Measurements from ENCODE around the gene RABAC1. TPM values are rescaled to one million over a fixed set of nuclear protein-coding genes. Genes with fewer than 3 reads are reported as not detected.

Gene RABAC1
- total RNA-seq, 1 donor from 2014 or later = 257 TPM

GRCh38 chr19:41999071-41999877 is 40.2 kb upstream of the RABAC1 start:
- Histone ChIP-seq H3K27me3 (ENCODE audit: insufficient read depth, low read length) (peaks cover 45% of the 10 kb centered on the region), H3K4me1 (ENCODE audit: insufficient read depth, low read length) (no peaks in the 10 kb centered on the region)

DNA sequence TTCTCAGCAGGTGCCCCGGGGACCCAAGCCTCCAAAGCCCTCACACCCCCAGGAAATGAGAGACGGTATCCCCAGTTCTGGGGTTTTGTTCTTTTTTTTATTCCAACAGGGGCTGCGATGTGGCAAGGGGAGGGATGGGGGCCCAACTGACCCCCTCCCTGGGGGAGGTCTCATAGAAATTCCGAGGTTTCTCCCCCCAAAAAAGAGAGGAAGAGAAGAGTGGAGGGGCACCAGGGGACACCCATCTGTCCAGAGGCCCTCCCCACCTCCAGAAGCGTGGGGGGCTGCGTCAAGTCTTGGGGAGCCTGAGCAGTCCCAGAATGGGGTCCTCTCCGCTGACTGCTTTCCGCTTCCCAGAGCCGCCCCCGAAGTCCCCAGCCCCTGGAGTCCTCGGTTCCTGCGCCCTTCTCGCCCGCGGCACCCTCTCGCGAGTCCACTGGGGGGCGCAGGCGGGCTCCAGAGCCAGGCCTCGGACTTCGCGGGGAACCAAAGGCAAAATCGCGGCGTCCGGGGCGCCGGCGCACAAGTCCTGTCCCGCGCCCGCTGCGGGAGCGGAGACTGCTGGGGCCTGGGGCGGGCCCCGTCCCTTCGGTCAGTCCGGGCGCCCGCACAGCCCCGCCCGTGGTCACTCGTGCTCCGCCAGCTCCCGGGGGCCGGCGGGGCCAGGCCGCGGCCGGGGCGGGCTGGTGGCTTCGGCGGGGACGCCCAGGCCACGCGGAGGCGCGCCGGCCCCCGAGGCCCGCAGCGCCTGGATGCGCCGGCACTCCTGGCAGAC is 39.3 kb upstream of the RABAC1 start:
- Histone ChIP-seq H3K4me3 (ENCODE audit: insufficient read depth, low read depth, low read length) (peak overlapping the region; percentile 17), H3K79me2 (ENCODE audit: insufficient read depth, low read length) (no peaks in the 10 kb centered on the region), H3K27me3 (ENCODE audit: insufficient read depth, low read length) (peaks cover 46% of the 10 kb centered on the region), H3K4me1 (ENCODE audit: insufficient read depth, low read length) (no peaks in the 10 kb centered on the region), H4K20me1 (ENCODE audit: insufficient read depth, low read length) (peaks cover 13% of the 10 kb centered on the region), H3K9ac (ENCODE audit: low read length) (no peak overlapping the region), H3K36me3 (ENCODE audit: insufficient read depth, low read length) (no peaks in the 10 kb centered on the region), H3K4me2 (ENCODE audit: low read length) (peak overlapping the region; percentile 58), H2AFZ (ENCODE audit: low read depth, low read length) (no peak overlapping the region), H3K27ac (ENCODE audit: low read depth, low read length) (no peak overlapping the region), H3K9me3 (ENCODE audit: insufficient read depth, low read depth, low read length) (no peaks in the 10 kb centered on the region)
- peaks cover 7% of the 10 kb centered on the region for H3K4me1 Mint-ChIP-seq (ENCODE audit: low read depth, unreplicated experiment)
- DNase-seq (ENCODE audit: low read depth) (no peak), FAIRE-seq (no peak)
- H3K36me3 Mint-ChIP-seq (ENCODE audit: low read depth, unreplicated experiment) = peaks cover 15% of the 10 kb centered on the region
- H3K9me3 Mint-ChIP-seq (ENCODE audit: unreplicated experiment) = peaks cover 13% of the 10 kb centered on the region
- H3K27me3 Mint-ChIP-seq (ENCODE audit: low read depth, unreplicated experiment) = peaks cover 77% of the 10 kb centered on the region
- peak overlapping the region; percentile 40 for H3K4me3 Mint-ChIP-seq (ENCODE audit: unreplicated experiment)
- TF ChIP-seq EZH2 (IDR thresholded peaks at IDR 0.05; ENCODE audit: insufficient read depth, low read length) = peak; percentile 20
- peak; percentile 19 for TF ChIP-seq CTCF (IDR thresholded peaks at IDR 0.05; ENCODE audit: insufficient read depth, low read depth, low read length)
- no peak overlapping the region for H3K27ac Mint-ChIP-seq (ENCODE audit: unreplicated experiment)

More at GRCh38 chr19:41999071-41999877, 40.2 kb upstream of the RABAC1 start:
- peaks cover 13% of the 10 kb centered on the region for H3K9me3 Mint-ChIP-seq (ENCODE audit: unreplicated experiment)
- Histone ChIP-seq H2AFZ (ENCODE audit: low read depth, low read length) (no peak overlapping the region), H3K4me3 (ENCODE audit: insufficient read depth, low read depth, low read length) (no peak overlapping the region), H3K36me3 (ENCODE audit: insufficient read depth, low read length) (no peaks in the 10 kb centered on the region), H3K79me2 (ENCODE audit: insufficient read depth, low read length) (no peaks in the 10 kb centered on the region), H4K20me1 (ENCODE audit: insufficient read depth, low read length) (peaks cover 13% of the 10 kb centered on the region), H3K4me2 (ENCODE audit: low read length) (no peak overlapping the region), H3K27ac (ENCODE audit: low read depth, low read length) (no peak overlapping the region), H3K9me3 (ENCODE audit: insufficient read depth, low read depth, low read length) (no peaks in the 10 kb centered on the region), H3K9ac (ENCODE audit: low read length) (no peak overlapping the region)
- no peak for FAIRE-seq
- H3K4me1 Mint-ChIP-seq (ENCODE audit: low read depth, unreplicated experiment) = peaks cover 7% of the 10 kb centered on the region
- TF ChIP-seq EZH2 (IDR thresholded peaks at IDR 0.05; ENCODE audit: insufficient read depth, low read length) = peak; percentile 55
- TF ChIP-seq CTCF (IDR thresholded peaks at IDR 0.05; ENCODE audit: insufficient read depth, low read depth, low read length) = no peak
- H3K4me3 Mint-ChIP-seq (ENCODE audit: unreplicated experiment) = peak overlapping the region; percentile 78
- DNase-seq (ENCODE audit: low read depth) = no peak
- H3K27ac Mint-ChIP-seq (ENCODE audit: unreplicated experiment) = peak overlapping the region; percentile 64
- H3K27me3 Mint-ChIP-seq (ENCODE audit: low read depth, unreplicated experiment) = peaks cover 82% of the 10 kb centered on the region
- H3K36me3 Mint-ChIP-seq (ENCODE audit: low read depth, unreplicated experiment) = peaks cover 15% of the 10 kb centered on the region
